ENCODE measurements around the gene AUTS2. TPM values are rescaled to one million over a fixed set of nuclear protein-coding genes. Genes with fewer than 3 reads are reported as not detected.

The AUTS2 gene
- polyA plus RNA-seq, 3 donors, result 0.08 to 0.35 TPM; not detected in 1

GRCh38 chr7:70778585-70778984, 1180.3 kb downstream of the AUTS2 start:
- Mint-ChIP-seq H3K36me3 (no peaks in the 10 kb centered on the region), H3K4me3 (no peak overlapping the region), H3K27ac (no peak overlapping the region), H3K9me3 (no peaks in the 10 kb centered on the region), H3K27me3 (ENCODE audit: low read depth in 3 of 3) (peaks cover 0 to 4% (median 0%) of the 10 kb centered on the region in 3 donors), H3K4me1 (peaks cover 2% of the 10 kb centered on the region)
- no peak for TF ChIP-seq CTCF (IDR thresholded peaks at IDR 0.05)
- H3K36me3 ChIP-seq (replicated peaks in 1 of 2; ENCODE audit: control insufficient read depth in 1 of 2, insufficient read depth in 2 of 2, low read length in 2 of 2), result no peaks in the 10 kb centered on the region
- H2AFZ ChIP-seq (ENCODE audit: insufficient read depth, low read depth, low read length, poor library complexity, severe bottlenecking), result no peak overlapping the region
- intact Hi-C loops (cut with micrococcal nuclease), result no loop called here
- no peak overlapping the region for H3K4me2 ChIP-seq (replicated peaks; ENCODE audit: extremely low read depth, low read length, poor library complexity, severe bottlenecking)
- no peaks in the 10 kb centered on the region for H3K4me1 ChIP-seq (ENCODE audit: control insufficient read depth in 1 of 2, insufficient read depth in 2 of 2, low read length in 2 of 2)
- DNase-seq, result no peak
- no peaks in the 10 kb centered on the region for H3K27me3 ChIP-seq (ENCODE audit: control insufficient read depth in 2 of 2, insufficient read depth in 2 of 2, low read length in 2 of 2)
- no CpG with 5 or more reads among the region's 3 CpGs for WGBS (ENCODE audit: insufficient coverage)
- no peaks in the 10 kb centered on the region for H3K79me2 ChIP-seq (ENCODE audit: insufficient read depth, low read length)
- no peak overlapping the region for H3K27ac ChIP-seq (ENCODE audit: low read depth in 1 of 2, low read length in 2 of 2)
- no peaks in the 10 kb centered on the region for H4K20me1 ChIP-seq (ENCODE audit: insufficient read depth, low read length)
- H3K9ac ChIP-seq (ENCODE audit: insufficient read depth, low read length, poor library complexity, severe bottlenecking), result no peak overlapping the region
- H3K9me3 ChIP-seq (replicated peaks in 1 of 2; ENCODE audit: control insufficient read depth in 1 of 2, insufficient read depth in 1 of 2, low read length in 2 of 2), result no peaks in the 10 kb centered on the region
- H3K4me3 ChIP-seq (replicated peaks in 1 of 3; ENCODE audit: low read depth in 2 of 3, low read length in 3 of 3), result no peak overlapping the region

GRCh38 chr7:70779321-70779720, 1181.0 kb downstream of the AUTS2 start:
- Mint-ChIP-seq H3K27me3 (ENCODE audit: low read depth in 3 of 3) (peaks cover 0 to 4% (median 0%) of the 10 kb centered on the region in 3 donors), H3K4me1 (peaks cover 2% of the 10 kb centered on the region), H3K9me3 (no peaks in the 10 kb centered on the region), H3K4me3 (no peak overlapping the region), H3K36me3 (no peaks in the 10 kb centered on the region), H3K27ac (no peak overlapping the region)
- DNase-seq, result no peak
- TF ChIP-seq CTCF (IDR thresholded peaks at IDR 0.05), result no peak
- H3K4me3 ChIP-seq (replicated peaks in 1 of 3; ENCODE audit: low read depth in 2 of 3, low read length in 3 of 3), result no peak overlapping the region
- H3K36me3 ChIP-seq (replicated peaks in 1 of 2; ENCODE audit: control insufficient read depth in 1 of 2, insufficient read depth in 2 of 2, low read length in 2 of 2), result no peaks in the 10 kb centered on the region
- WGBS (ENCODE audit: insufficient coverage), result 92% methylated on average over 5 of the region's 7 CpGs
- H3K4me2 ChIP-seq (replicated peaks; ENCODE audit: extremely low read depth, low read length, poor library complexity, severe bottlenecking), result no peak overlapping the region
- H3K4me1 ChIP-seq (ENCODE audit: control insufficient read depth in 1 of 2, insufficient read depth in 2 of 2, low read length in 2 of 2), result no peaks in the 10 kb centered on the region
- H3K9me3 ChIP-seq (replicated peaks in 1 of 2; ENCODE audit: control insufficient read depth in 1 of 2, insufficient read depth in 1 of 2, low read length in 2 of 2), result no peaks in the 10 kb centered on the region
- H4K20me1 ChIP-seq (ENCODE audit: insufficient read depth, low read length), result no peaks in the 10 kb centered on the region
- intact Hi-C loops (cut with micrococcal nuclease), result no loop called here
- no peaks in the 10 kb centered on the region for H3K27me3 ChIP-seq (ENCODE audit: control insufficient read depth in 2 of 2, insufficient read depth in 2 of 2, low read length in 2 of 2)
- H3K27ac ChIP-seq (ENCODE audit: low read depth in 1 of 2, low read length in 2 of 2), result no peak overlapping the region
- no peak overlapping the region for H3K9ac ChIP-seq (ENCODE audit: insufficient read depth, low read length, poor library complexity, severe bottlenecking)
- H2AFZ ChIP-seq (ENCODE audit: insufficient read depth, low read depth, low read length, poor library complexity, severe bottlenecking), result no peak overlapping the region
- no peaks in the 10 kb centered on the region for H3K79me2 ChIP-seq (ENCODE audit: insufficient read depth, low read length)

All from CD14-positive monocyte (primary cell).